Endothelial cell (in vitro differentiated cells): ENCODE measurements around the gene GUCD1. TPM values are rescaled to one million over a fixed set of nuclear protein-coding genes. Genes with fewer than 3 reads are reported as not detected.

Experiments
- DNase-seq: peaks from one replicate; pipeline ENCODE4 v3.0.0; 2021; ENCODE audit warnings: low spot score
- H3K27ac Mint-ChIP-seq: one replicate; pipeline ENCODE4 v1.8.0; 2021; ENCODE audit warnings: mixed read lengths, inconsistent platforms; ENCODE audit not compliant: unreplicated experiment
- H3K27me3 Mint-ChIP-seq: one replicate; pipeline ENCODE4 v1.8.0; 2021; ENCODE audit warnings: mild to moderate bottlenecking, moderate library complexity, mixed read lengths, inconsistent platforms; ENCODE audit not compliant: unreplicated experiment
- H3K36me3 Mint-ChIP-seq: one replicate; pipeline ENCODE4 v1.8.0; 2021; ENCODE audit warnings: mild to moderate bottlenecking, low read depth, mixed read lengths, inconsistent platforms; ENCODE audit not compliant: unreplicated experiment
- H3K4me1 Mint-ChIP-seq: one replicate; pipeline ENCODE4 v1.8.0; 2021; ENCODE audit warnings: mild to moderate bottlenecking, mixed read lengths, inconsistent platforms; ENCODE audit not compliant: unreplicated experiment
- H3K4me3 Mint-ChIP-seq: one replicate; pipeline ENCODE4 v1.8.0; 2021; ENCODE audit warnings: mild to moderate bottlenecking, mixed read lengths, inconsistent platforms; ENCODE audit not compliant: unreplicated experiment
- H3K9me3 Mint-ChIP-seq: one replicate; pipeline ENCODE4 v1.8.0; 2021; ENCODE audit warnings: mixed read lengths, inconsistent platforms; ENCODE audit not compliant: unreplicated experiment
- CTCF ChIP-seq: fragments of 200-600 bp; sonication (generic); IDR thresholded peaks from one replicate; pipeline ENCODE4 v1.5.0; 2021; ENCODE audit warnings: antibody characterized with exemption; ENCODE audit not compliant: unreplicated experiment
- total RNA-seq: library from RNA; stranded (reverse); fragmentation: NEBNext Ultra II Directional; extraction: Animal tissue kit (Norgen Biotek cat#: 25700); gene quantifications from one replicate; pipeline ENCODE4 v1.2.1, GENCODE V29; 2021; ENCODE audit not compliant: unreplicated experiment

The GUCD1 gene
- total RNA-seq, 1 donor from 2014 or later = 83.8 TPM

GRCh38 chr22:24565077-24565476, 10.1 kb upstream of the GUCD1 start:
- Mint-ChIP-seq H3K4me3 (no peak overlapping the region), H3K27me3 (no peaks in the 10 kb centered on the region), H3K9me3 (no peaks in the 10 kb centered on the region), H3K4me1 (no peaks in the 10 kb centered on the region), H3K36me3 (peaks cover 16% of the 10 kb centered on the region), H3K27ac (no peak overlapping the region)
- no peak for TF ChIP-seq CTCF
- DNase-seq = no peak

- no peaks in the 10 kb centered on the region for H3K27me3 Mint-ChIP-seq
- no peaks in the 10 kb centered on the region for H3K9me3 Mint-ChIP-seq
- no peak for DNase-seq
- no peak overlapping the region for H3K4me3 Mint-ChIP-seq
- peaks cover 14% of the 10 kb centered on the region for H3K36me3 Mint-ChIP-seq
- H3K4me1 Mint-ChIP-seq = no peaks in the 10 kb centered on the region
- no peak for TF ChIP-seq CTCF
- H3K27ac Mint-ChIP-seq = no peak overlapping the region
Observed at GRCh38 chr22:24564376-24565058, 9.6 kb upstream of the GUCD1 start.

GRCh38 chr22:24563246-24563645, 8.3 kb upstream of the GUCD1 start:
- DNase-seq = no peak
- Mint-ChIP-seq H3K4me1 (peaks cover 4% of the 10 kb centered on the region), H3K27ac (no peak overlapping the region), H3K9me3 (no peaks in the 10 kb centered on the region), H3K27me3 (no peaks in the 10 kb centered on the region), H3K36me3 (peaks cover 13% of the 10 kb centered on the region), H3K4me3 (no peak overlapping the region)
- TF ChIP-seq CTCF = no peak

- H3K27me3 Mint-ChIP-seq = peaks cover 10% of the 10 kb centered on the region
- H3K4me1 Mint-ChIP-seq = peaks cover 24% of the 10 kb centered on the region
- H3K9me3 Mint-ChIP-seq = no peaks in the 10 kb centered on the region
- no peak overlapping the region for H3K4me3 Mint-ChIP-seq
- H3K27ac Mint-ChIP-seq = no peak overlapping the region
- no peak for TF ChIP-seq CTCF
- no peak for DNase-seq
- H3K36me3 Mint-ChIP-seq = peaks cover 22% of the 10 kb centered on the region
Observed at GRCh38 chr22:24559471-24559870, 4.5 kb upstream of the GUCD1 start.

- no peaks in the 10 kb centered on the region for H3K9me3 Mint-ChIP-seq
- TF ChIP-seq CTCF = no peak
- H3K36me3 Mint-ChIP-seq = peaks cover 25% of the 10 kb centered on the region
- peak within 1 kb of the TSS; percentile 98 for H3K27ac Mint-ChIP-seq
- DNase-seq = peak; percentile 100
- peaks cover 48% of the 10 kb centered on the region for H3K4me1 Mint-ChIP-seq
- peaks cover 14% of the 10 kb centered on the region for H3K27me3 Mint-ChIP-seq
- peak within 1 kb of the TSS; percentile 95 for H3K4me3 Mint-ChIP-seq
Observed at GRCh38 chr22:24555165-24556039, 464 bp upstream of the GUCD1 start, which contains the start of gene SNRPD3. SNRPD3 (plus strand) TSS chr22:24555999; CDS start chr22:24557675, 1,676 bp downstream.
